GM12865 (cell line): ENCODE data around the gene COL8A1.

ENCODE experiments used
- DNase-seq: peaks from one replicate; pipeline ENCODE4 v3.0.0; 2010; ENCODE audit warnings: low read depth
- H3K4me3 ChIP-seq: 2 replicates; pipeline ENCODE4 v1.5.1; 2011; ENCODE audit warnings: mild to moderate bottlenecking, low read depth, low read length, control low read depth
- CTCF ChIP-seq: IDR thresholded peaks from 2 replicates; pipeline ENCODE4 v1.5.1; 2011; ENCODE audit warnings: low read length, control low read depth, low read depth, inconsistent platforms; ENCODE audit not compliant: insufficient read depth; ENCODE audit errors: missing control alignments

COL8A1 gene

GRCh38 chr3:99665017-99665416 lies 26.6 kb downstream of the COL8A1 start:
- DNase-seq = no peak
- no peak for TF ChIP-seq CTCF
- no peak overlapping the region for H3K4me3 ChIP-seq

GRCh38 chr3:99666201-99666600 lies 27.8 kb downstream of the COL8A1 start:
- DNase-seq = no peak

GRCh38 chr3:99668044-99668443 lies 29.6 kb downstream of the COL8A1 start:
- no peak for DNase-seq
- H3K4me3 ChIP-seq = no peak overlapping the region
- TF ChIP-seq CTCF = no peak

More at GRCh38 chr3:99666201-99666600, 27.8 kb downstream of the COL8A1 start:
- H3K4me3 ChIP-seq = no peak overlapping the region
- TF ChIP-seq CTCF = no peak

- H3K4me3 ChIP-seq = no peak overlapping the region
- no peak for DNase-seq
- no peak for TF ChIP-seq CTCF
Measured at GRCh38 chr3:99669879-99670555, 31.6 kb downstream of the COL8A1 start.

- TF ChIP-seq CTCF = no peak
- no peak for DNase-seq
- H3K4me3 ChIP-seq = no peak overlapping the region
Measured at GRCh38 chr3:99670556-99670950, 32.2 kb downstream of the COL8A1 start.

- no peak overlapping the region for H3K4me3 ChIP-seq
- TF ChIP-seq CTCF = no peak
- DNase-seq = no peak
Measured at GRCh38 chr3:99674086-99674789, 35.8 kb downstream of the COL8A1 start.
